DND-41 (cell line): ENCODE results near the gene ANKDD1B.

Experiments
- CTCF ChIP-seq: IDR thresholded peaks from 2 replicates; pipeline ENCODE4 v1.5.1; 2012; ENCODE audit warnings: borderline replicate concordance, low read length, moderate library complexity, mild to moderate bottlenecking; ENCODE audit not compliant: poor library complexity, severe bottlenecking; ENCODE audit errors: extremely low read depth
- EZH2 ChIP-seq: IDR thresholded peaks from 3 replicates; pipeline ENCODE4 v1.6.1; 2012; ENCODE audit warnings: borderline replicate concordance, low read depth, mild to moderate bottlenecking, moderate library complexity, low read length, inconsistent platforms; ENCODE audit not compliant: severe bottlenecking

GRCh38 chr5:75584641-75585040 lies 26.6 kb upstream of the ANKDD1B start:
- TF ChIP-seq CTCF: no peak
- TF ChIP-seq EZH2: no peak
